HG02642 (cell line): Measurements from ENCODE around the gene HBS1L.

Source experiments
- ATAC-seq: cut with Tn5 transposase; IDR thresholded peaks from one replicate; pipeline ENCODE4 v1.9.1; 2021; ENCODE audit warnings: mild to moderate bottlenecking; ENCODE audit not compliant: unreplicated experiment, poor library complexity

HBS1L gene

DNA sequence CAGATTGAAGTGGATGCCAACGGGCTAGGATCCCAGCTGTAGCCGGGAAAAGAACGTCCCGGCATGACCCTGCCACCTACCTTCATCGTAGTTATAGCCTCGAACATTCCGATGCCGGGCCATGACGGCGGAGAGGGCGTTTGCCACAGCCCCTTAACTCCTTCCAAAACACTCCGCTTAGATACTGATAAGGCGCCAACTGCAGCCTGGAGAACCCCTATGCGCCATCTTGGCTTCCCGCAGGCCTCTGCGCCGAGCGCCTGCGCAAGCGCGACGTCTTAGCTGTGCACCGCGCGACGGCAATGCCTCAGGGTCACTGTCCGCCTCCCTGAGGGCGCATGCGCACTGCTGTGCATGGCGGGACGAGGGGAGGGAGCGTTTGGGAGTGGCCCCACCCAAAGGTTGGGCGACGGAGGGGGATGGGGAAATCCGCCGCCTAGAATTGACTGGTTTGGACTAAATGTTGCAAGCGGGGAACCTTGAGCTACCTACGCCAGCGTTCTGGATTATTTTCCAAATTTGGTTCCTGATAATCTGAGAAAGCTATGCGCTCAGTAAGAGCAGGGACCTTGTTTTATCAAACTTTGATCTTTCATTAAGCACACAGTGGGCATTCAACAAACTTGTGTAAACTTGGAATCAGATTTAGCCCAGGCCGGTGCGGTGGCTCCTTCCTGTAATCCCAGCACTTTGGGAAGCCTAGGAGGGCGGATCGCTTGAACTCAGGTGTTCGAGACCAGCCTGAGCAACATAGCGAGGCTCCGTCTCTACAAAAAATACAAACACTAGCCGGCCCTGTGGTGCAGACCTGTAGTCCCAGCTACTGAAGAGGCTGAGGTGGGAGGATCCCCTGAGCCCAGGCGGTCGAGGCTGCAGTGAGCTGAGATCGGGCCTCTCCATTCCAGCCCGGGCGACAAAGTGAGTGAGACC is at the start of gene HBS1L:
Gene HBS1L (minus strand): TSS at position 254 of the 930 bp plus-strand sequence. CDS start 131 bp downstream, at position 123.
- ATAC-seq = peak; percentile 98

DNA sequence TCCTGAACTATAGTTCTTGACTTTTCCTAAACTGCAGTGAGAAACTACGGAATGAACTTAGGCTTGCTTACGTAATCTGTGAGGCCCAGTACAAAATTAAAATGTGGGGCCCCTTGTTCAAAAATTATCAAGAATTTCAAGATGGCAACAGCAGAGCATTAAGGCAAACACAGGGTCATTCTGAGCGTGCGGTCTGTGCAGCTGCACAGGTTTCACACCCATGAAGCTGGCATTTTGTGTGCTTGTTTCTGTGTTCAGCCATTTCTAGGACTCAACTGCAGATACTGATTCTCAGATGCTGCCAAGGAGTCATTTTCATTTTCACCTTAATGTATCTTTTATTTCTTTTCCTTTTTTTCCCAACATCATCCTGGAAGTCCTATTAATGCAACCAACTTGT is 49.6 kb upstream of the HBS1L start:
- no peak for ATAC-seq

DNA sequence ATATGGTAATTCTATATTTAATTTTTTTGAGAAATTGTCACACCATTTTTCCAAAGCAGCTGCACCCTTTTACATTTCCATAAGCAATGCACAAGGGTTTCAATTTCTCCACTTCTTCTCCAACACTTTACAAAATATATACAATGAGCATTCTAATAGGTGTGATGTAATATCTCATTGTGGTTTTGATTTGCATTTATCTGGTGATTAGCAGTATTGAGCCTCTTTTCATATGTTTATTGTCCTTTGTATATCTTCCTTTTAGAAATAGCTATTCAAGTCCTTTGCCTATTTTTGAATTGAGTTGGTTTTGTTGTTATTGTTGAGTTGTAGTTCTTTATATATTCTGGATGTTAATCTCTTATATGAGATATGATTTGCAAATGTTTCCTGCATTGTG is 47.6 kb upstream of the HBS1L start:
- ATAC-seq = no peak

DNA sequence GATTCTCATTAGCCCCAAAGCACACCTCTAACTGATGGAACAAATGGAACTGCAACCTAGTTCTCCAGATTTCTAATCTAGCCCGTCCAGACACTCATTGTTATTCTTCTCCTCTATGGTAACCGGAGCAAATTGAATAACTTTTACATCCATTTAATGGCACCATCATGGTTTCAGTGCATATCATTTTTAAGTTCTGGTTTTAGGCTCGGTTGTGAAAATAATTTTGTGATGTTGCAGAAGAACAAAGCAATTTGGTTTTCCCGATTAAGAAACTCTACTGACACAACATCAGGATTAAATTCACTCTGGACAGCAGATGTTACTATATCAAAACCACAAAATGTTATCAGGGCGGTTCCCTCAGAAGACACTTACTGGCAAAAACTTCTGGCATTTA is 42.5 kb upstream of the HBS1L start:
- no peak for ATAC-seq

DNA sequence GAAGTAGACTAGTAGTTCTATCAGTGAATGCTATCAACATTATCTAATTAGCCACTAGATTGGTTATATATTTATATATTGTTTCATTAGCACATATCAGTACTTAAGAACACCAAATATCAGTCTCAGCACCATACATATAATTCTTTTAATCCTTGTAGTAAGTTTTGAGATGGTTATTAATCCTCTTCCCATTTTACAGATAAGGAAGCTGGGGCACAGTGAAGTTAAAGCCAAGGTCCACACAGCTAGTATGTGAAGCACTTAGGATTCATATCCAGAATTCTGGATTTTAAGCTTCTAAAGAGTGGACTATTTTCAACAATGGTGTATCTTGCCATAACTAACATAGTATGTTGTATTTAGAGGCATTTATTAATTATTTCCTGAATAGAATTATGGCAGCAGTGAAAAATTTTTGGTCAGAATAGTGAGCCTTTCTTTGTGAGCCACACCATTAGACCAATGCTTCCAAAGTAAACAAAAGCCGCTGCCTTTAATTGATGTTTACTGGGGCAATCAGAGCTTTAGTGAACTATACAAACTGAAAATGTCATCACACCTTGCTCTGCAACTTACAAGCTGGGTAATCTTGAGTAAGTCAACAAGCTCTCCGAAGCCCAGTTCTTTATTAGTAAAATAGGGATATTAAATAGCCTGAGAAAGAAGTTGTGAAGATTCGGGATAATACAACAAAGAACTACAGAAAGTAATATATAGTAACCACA is 41.9 kb upstream of the HBS1L start:
- ATAC-seq = no peak

DNA sequence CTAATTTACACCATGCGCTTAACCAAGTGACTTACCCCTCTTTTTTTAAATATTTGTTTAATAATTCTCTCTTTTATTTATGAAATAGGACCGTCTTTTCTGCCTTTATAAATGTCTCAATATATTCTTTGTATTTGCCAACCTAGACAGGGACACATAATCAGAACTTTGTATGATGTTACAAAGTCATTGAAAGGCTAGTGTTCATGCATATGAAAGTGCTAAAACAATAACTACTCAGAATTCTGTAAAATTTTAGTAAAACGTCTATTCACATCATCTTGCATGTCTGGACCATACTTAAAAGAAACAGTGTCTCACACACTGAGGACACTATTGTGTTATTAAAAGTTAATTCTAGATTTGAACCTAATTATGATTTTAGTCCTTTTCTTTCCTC is 41.1 kb upstream of the HBS1L start:
- ATAC-seq = no peak

DNA sequence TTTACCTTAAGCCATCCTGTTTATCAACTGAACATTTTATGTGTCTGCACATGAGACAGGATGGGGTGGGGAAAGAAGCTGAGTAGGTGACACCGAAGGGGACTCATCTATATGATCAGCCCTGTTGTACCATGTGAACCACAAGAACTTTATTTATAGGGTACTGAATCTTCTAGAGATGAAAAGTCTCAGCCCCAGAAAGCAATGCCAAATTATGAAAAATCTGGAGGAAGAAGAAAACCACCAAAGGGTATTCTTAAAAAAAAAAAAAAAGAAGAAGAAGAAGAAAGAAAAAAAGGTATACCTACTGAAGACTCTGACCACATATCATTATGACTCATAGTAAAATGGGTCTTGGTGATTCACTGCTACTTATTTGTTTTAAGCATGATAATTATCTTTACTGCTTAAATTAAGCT is 39.8 kb upstream of the HBS1L start:
- ATAC-seq = peak; percentile 54

DNA sequence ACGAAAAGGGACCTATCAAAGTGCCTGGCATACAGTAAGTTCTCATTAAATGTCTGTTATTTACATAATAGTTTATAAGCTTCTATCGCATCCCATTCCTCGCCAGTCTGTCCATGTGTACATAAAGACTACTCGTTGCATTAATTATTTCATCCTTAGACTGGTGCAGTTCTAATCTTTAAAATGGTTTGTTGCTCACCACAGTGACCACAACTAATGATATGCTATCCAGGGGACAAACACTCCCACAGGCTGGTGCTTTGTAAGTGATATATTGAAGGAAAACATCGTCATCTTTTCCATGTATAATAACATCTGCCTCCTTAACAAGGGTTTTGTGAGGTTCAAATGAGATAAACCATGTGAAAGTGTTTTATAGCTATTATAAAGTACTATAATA is 39.0 kb upstream of the HBS1L start:
- ATAC-seq = no peak

DNA sequence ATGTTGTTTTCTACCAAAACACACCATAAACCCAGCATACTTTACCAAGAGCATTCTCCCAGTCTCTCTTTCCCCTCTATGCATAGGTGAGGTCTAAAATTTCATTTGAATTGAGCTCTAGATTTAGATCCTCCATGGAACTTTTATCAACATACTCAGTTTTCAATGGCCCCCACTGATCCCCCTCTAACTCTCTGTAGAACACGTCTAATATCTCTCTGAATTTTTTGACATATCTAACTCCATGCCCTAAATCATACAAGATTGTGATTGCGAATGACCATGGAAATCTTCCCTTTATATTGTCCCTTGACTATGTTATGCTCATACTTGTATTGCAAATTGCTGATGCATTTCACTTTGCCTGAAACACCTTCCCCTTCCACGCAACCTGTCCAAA is 38.1 kb upstream of the HBS1L start:
- ATAC-seq = no peak

DNA sequence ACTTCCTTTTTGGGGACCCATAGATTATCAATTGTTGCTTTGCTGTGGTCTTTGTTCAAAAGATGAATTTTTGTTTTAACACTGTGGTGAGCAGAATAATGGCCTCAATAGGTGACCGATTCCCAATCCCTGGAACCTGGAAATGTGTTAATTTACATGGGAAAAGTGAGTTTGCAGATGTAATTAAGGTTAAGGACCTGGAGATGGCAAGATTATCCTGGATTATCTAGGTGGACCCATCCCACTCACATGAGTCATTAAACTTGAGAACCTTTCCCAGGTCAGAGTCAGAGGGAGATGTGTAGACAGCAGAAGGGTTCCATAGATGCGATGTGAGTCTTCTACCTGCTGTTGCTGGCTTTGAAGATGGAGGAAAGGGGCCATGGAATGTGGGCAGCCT is 36.2 kb upstream of the HBS1L start:
- no peak for ATAC-seq

DNA sequence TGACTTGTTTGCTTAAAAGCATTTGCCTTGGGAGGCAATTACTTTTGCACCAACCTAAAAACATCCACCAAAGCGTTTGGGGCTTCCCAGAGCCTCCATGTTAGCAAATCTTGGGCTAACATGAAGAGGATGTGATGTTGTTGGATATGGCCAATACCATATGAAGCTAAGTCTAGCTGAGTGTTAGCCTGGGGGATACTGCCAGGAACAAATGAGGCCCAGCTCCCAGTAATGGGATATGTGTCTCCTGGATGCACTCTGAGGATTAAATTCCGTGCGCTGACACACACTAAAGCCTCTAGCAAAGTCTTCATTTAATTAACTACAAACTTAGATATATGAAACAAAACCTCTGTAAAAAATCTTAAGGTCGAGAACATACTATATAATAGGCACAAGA is 35.3 kb upstream of the HBS1L start:
- no peak for ATAC-seq

DNA sequence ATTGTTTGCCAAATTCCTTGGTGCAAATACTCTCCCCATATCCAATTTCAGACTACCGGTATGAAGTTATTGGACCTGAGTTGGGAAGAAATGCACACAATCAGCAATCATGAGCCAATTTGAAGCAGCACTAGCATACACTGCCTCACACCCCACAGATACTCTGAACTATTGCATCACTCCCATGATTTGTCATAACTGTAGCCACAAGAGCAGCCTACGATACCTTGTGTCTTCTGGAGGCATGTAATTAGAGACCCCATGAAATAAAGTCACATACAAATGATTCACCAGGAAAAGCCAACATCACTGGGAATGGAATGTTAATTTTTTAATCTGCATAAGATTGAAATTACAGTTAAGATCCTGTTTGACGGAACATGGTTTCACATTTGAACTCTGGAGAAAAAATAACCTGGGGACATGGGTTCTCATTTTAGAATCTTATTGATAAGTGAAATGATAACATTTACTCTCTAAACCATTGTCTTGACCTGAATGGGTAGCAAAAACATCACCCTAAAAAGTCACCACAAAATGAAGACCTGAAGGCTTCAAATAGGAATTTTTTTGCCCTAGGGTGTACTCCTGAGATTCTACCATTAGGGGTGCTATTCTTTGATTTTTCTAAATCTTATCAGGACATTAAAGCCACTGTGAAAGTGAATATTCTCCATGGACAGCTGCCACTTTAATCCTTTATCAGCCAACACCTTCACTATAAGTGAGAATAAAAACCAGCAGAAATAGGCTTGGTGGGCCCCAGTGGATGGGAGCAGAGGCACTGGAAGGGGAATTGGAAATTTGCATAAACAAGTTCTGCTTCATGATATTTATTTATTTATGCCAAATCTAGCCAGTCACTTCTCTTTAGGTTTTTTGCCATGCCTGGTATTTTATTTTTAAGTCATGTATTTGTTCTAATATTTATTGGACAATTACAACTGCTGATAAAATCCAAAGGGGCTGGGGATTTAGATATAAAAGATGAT is 34.5 kb upstream of the HBS1L start:
- ATAC-seq = peak; percentile 77

DNA sequence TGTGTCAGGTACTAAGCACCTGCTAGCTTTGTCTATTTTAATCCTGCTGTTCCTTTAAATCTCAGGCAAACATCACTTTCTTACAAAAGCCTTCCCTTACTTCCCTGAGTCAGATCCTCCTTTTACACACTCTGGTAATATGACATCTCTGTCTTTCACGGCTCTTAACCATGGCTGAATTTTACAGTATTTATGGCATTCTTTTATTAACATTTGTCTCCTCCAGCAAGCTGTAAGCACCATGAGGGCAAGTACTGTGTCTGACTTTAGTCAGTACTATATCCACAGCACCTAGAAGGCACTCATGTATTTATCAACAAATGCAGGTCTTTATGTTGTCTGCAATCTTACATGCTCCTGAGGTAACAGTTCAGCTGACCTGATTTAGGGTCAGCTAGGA is 33.7 kb upstream of the HBS1L start:
- no peak for ATAC-seq

DNA sequence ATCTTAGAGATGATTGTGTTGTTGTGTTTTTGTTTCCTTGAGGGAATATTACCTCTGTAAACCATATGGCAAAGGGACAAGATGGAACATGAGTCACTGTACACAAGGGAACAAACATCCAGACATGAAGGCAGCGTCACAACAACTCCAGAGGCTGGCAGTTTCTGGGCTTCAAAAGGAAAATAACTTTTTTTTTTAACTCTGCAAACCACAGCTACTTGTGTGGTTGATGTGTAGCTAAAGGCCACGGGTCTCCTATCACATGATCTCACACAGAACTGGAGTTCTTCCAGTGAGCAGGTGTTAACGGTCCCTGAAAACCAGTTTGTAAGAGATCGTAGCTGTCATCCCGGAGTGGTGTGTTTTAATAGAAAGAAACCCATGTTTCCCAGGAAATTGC is 33.2 kb upstream of the HBS1L start:
- ATAC-seq = no peak

DNA sequence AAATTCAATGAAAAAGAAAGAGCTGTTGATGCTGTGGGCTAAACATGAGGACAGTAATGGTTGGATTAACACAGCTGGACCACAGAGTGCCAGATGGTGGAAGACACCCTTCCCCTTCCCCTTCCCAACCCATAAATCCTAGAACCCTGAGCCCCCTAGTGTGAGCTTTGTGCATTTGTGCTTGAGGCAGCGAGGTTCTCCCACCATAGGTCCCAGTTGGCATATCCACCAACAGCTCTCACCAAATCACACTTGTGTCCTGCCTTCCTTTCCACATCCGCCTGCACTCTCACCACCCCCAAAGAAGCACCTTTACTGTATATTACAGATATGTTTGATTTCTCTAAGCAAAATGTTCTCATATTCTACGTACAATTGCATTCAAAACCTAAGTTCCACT is 32.8 kb upstream of the HBS1L start:
- no peak for ATAC-seq

DNA sequence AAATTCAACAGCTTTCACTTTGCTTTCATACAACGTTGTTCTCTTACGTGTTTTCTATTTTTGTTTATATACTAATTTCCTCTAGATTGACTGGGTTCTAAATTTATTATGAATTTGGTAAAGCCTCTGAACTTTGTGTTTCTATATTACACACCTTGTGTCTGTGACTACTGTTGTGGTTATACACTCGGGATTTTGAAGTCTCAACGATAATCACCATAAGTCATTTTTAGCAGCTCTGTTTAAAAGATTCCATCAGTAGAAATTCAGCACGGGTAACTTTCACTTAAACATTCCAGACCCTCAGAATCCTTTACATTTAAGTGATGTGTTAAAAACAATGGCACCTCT is 31.8 kb upstream of the HBS1L start:
- ATAC-seq = no peak

DNA sequence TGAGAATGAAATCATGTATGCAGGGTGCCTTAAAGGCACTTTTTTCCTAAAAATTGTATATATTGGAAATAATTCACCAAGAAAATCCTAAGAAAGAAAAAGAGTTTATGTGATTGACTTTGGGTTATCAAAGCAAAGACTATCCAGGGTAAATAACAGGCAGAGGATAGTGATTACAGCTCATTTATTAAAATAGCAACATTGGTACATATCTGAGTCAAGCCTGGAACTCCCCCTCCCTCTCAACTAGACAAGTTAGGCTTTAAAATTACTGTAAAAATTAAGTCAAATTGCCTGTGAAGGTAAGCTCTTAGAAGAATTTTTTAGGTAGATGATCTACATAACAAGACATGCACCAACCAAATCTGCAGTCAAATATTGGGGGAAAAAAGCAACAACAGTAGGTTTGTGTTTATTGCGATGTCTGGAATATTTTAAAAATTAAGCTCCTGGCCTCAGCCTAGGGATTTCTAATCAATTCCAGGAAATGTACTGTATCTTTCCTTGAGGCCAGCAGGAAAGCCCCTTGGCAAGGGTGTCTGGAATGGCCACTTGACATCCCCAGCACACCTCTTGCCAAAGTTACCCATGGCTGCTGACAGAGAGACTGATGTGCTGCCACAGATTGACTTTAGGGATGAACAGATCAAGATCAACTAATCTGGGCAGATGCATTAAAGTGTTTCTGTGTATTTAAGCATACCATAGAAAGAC is 31.2 kb upstream of the HBS1L start:
- no peak for ATAC-seq

DNA sequence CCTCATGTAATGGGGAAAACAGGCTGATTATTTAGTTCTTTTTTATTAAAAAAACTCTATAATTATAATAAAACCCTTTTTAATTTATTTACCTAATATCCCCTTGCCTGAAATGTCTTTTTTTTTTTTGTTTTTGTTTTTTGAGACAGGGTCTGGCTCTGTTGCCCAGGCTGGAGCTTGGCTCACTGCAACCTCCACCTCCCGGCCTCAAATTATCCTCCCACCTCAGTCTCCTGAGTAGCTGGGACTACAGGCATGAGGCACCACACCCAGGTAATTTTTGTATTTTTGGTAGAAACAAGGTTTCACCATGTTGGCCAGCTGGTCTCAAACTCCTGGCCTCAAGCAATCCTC is 30.3 kb upstream of the HBS1L start:
- no peak for ATAC-seq

DNA sequence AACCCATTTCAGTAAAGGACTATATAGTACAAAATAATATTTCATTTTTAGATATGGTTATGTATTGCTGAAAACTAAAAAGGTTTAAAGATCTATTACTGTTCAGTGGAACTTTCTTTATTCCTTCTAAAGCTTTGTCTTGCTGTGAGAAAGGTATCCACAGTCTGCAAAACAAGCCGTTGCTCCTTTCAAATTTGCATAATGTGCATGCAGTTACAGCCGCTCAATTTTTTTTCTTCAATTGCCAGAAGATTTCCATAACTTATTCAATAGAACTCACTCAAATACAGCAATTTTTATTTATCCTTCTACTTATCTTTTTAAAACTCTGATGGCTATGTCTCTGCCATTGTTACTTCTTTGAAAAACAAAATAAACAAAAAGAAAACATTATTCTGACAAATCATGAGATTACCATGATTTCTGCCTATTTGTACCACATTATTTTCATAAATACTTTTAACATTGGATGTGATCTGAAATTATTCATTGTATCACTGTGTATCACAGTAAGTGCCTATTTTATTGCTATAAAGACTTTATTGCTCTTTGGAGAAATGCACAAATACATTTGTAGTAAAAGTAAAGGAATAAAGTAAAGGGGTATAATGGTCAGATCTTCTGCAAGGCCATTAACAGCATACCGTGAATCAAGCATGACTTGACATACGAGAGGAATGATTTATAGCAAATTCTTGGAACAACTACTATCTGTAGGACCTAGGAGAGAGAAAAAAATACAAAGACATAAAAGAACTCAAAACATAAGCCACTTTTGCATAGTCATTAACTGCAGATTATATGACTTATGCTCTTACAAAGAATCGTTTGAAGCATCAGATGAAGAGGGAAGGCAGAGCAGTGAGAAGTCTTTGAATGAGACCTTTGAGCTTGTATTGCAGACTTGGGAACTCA is 29.6 kb upstream of the HBS1L start:
- ATAC-seq = no peak
